HEK293T (cell line): ENCODE results near the gene CEP44.

Source experiments
- ARNT ChIP-seq: fragments of 450-650 bp; IDR thresholded peaks from 2 replicates; pipeline ENCODE4 v1.6.1; 2017; ENCODE audit warnings: mild to moderate bottlenecking
- BHLHE40 ChIP-seq: fragments of 450-650 bp; IDR thresholded peaks from 2 replicates; pipeline ENCODE4 v1.6.1; 2016; ENCODE audit warnings: mild to moderate bottlenecking, moderate library complexity, borderline replicate concordance
- ELF4 ChIP-seq: fragments of 450-650 bp; IDR thresholded peaks from 2 replicates; pipeline ENCODE4 v1.6.1; 2017; ENCODE audit warnings: antibody characterized with exemption
- FOXK2 ChIP-seq: fragments of 450-650 bp; IDR thresholded peaks from 2 replicates; pipeline ENCODE4 v1.6.1; 2016; ENCODE audit warnings: mild to moderate bottlenecking
- HDGF ChIP-seq: fragments of 450-650 bp; IDR thresholded peaks from 2 replicates; pipeline ENCODE4 v1.6.1; 2017; ENCODE audit warnings: antibody characterized with exemption, borderline replicate concordance
- LEF1 ChIP-seq: fragments of 450-650 bp; IDR thresholded peaks from 2 replicates; pipeline ENCODE4 v1.6.1; 2017; ENCODE audit warnings: mild to moderate bottlenecking, borderline replicate concordance
- NFRKB ChIP-seq: fragments of 450-650 bp; IDR thresholded peaks from 2 replicates; pipeline ENCODE4 v1.6.1; 2016; ENCODE audit warnings: mild to moderate bottlenecking, moderate library complexity
- SP1 ChIP-seq: fragments of 450-650 bp; IDR thresholded peaks from 2 replicates; pipeline ENCODE4 v1.6.1; 2017
- SUZ12 ChIP-seq: fragments of 450-650 bp; IDR thresholded peaks from 2 replicates; pipeline ENCODE4 v1.6.1; 2016; ENCODE audit warnings: mild to moderate bottlenecking
- TARDBP ChIP-seq: fragments of 450-650 bp; IDR thresholded peaks from 2 replicates; pipeline ENCODE4 v1.6.1; 2016
- ZNF384 ChIP-seq: fragments of 450-650 bp; IDR thresholded peaks from 2 replicates; pipeline ENCODE4 v1.6.1; 2016

DNA sequence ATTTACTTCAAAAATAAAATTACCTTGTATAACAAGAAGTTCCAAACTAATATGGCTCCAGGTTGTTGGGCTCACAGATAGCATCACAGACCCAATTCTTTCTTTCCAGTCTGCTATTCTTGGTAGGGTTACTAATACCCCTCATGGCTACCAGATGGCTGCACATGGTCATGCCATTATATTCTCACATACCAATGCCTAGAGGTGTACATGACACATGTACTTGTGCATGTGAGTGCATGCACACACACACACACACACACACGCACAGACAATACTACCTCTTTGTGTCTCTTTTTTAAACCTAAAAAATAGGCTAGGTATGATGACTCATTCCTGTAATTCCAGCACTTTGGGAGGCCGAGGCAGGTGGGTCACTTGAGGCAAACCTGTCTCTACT is 31.3 kb upstream of the CEP44 start:
- no peak for TF ChIP-seq HDGF
- no peak for TF ChIP-seq ZNF384
- no peak for TF ChIP-seq NFRKB
- TF ChIP-seq SP1 = no peak
- TF ChIP-seq FOXK2 = no peak
- TF ChIP-seq TARDBP = no peak
- no peak for TF ChIP-seq SUZ12
- TF ChIP-seq ELF4 = no peak
- no peak for TF ChIP-seq LEF1
- no peak for TF ChIP-seq ARNT
- no peak for TF ChIP-seq BHLHE40
